ENCODE results near the gene GALNTL6.

GRCh38 chr4:172809319-172809718, 996.1 kb downstream of the GALNTL6 start:
- TF ChIP-seq, protein P1, sequence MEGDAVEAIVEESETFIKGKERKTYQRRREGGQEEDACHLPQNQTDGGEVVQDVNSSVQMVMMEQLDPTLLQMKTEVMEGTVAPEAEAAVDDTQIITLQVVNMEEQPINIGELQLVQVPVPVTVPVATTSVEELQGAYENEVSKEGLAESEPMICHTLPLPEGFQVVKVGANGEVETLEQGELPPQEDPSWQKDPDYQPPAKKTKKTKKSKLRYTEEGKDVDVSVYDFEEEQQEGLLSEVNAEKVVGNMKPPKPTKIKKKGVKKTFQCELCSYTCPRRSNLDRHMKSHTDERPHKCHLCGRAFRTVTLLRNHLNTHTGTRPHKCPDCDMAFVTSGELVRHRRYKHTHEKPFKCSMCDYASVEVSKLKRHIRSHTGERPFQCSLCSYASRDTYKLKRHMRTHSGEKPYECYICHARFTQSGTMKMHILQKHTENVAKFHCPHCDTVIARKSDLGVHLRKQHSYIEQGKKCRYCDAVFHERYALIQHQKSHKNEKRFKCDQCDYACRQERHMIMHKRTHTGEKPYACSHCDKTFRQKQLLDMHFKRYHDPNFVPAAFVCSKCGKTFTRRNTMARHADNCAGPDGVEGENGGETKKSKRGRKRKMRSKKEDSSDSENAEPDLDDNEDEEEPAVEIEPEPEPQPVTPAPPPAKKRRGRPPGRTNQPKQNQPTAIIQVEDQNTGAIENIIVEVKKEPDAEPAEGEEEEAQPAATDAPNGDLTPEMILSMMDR (IDR thresholded peaks at IDR 0.05), result no peak
- no peak for TF ChIP-seq POLR2A (IDR thresholded peaks at IDR 0.05)

Data from lower leg skin (tissue), 3 donors.